CD4-positive, alpha-beta T cell treated with Interleukin-4 for 4 hours (primary cell): Measurements from ENCODE around the gene CCK.
"Not testable (repeated sequence)": the region's sequence is repeated elsewhere in the genome, so short reads cannot be mapped to it uniquely, and the experiment has no call there.

ENCODE experiments used
- DNase-seq: peaks from one replicate; pipeline ENCODE4 v3.0.0-alpha.2; 2020

The CCK gene

GRCh38 chr3:42266085-42266484, at the start of gene CCK:
Gene CCK, minus strand, starts transcription at chr3:42266185. Its CDS starts 2,555 bp downstream, at chr3:42263630.
- no peak for DNase-seq

- no peak for DNase-seq
Observed at GRCh38 chr3:42314411-42314810, 48.4 kb upstream of the CCK start.

DNA sequence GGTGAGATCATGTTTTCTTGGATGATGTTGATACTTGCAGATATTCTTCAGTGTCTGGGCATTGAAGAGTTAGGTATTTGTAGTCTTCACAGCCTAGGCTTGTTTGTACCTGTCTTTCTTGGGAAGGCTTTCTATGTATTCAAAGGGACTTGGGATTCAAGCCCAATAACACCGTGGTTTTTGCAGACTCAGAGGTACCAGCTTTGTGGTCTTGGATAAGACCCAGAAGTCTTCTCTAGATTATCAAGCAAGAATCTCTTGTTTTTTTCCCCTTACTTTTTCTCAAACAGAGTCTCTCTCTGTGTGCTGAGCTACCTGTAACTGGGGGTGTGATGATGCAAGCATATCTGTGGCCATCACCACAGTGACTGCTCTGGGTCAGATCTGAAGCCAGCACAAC, 42.7 kb upstream of the CCK start:
- no peak for DNase-seq

GRCh38 chr3:42306499-42306898, 40.5 kb upstream of the CCK start:
- DNase-seq: no peak

DNA sequence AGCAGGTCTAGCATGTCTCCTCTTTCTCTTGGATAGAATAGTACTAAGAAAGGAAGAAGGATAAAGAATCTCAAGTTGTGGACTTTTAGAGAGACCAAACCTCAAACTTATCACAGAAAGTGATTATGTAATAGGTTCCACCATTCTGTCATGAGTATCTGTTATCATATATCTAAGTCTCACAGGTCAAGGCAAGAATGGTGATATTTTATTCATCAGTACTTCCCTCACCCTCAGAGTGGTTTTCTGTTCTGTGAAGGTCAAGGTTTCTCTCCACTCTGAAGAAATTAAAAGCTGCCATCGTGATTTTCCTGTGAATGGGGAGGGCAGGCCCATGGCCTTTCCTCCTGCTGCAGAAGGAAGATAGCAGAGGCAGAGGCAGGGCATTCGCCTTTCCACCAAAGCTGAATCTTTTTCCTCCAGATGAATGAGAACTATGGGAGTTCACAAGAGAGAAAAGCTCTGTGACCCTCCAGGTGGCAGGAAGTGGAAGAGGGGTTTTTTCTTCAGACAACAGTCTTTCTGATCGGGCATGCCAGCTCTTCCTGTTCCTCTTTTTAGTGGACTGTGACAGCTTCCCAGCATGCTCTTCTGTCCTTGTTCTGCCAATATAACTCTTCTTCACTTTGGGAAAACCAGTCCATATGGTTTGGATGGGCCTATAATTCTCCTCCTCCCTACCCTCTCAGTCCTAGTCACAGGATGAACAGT, 37.1 kb upstream of the CCK start:
- DNase-seq: no peak

GRCh38 chr3:42301446-42302175, 35.6 kb upstream of the CCK start:
- no peak for DNase-seq

- no peak for DNase-seq
Observed at GRCh38 chr3:42300778-42301177, 34.8 kb upstream of the CCK start.

DNA sequence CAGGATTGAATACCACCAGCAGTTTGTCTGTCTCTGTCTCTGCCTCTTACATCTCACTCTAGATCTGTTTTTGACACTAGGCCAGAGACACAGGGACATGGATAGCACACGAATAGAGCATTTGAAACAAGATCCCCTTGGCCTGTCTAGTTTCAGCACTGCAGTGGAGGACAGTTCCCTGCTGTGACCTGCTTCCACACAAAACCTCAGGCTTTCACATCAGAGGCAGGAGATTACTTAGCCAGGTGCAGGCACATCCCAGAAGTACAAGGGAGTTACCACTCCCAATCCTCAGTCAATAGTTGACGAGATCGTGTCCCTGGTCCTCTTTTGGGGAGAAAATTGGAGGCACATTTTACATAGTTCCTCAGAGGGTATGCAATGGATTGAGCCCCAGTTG, 34.0 kb upstream of the CCK start:
- DNase-seq: no peak

- DNase-seq: no peak
Observed at GRCh38 chr3:42298259-42298658, 32.3 kb upstream of the CCK start.

DNA sequence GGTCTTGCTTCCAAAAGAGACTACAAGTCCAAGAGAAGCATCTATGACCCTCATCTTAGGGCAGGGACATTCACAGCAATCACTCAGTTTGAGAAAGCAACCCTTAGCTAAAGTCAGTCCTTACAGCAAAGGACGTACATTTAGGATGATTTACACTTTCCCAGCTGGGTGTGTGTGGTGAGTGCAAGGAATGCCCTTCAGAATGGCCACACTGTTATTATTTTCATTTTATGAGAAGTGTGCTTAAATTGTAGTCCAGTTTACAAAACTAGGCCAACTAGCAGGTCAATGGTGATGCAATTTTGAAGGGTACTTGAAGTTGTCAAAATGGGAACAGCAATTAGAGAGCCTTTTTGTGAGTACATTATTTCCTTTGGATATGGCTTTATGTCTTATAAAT, 26.0 kb upstream of the CCK start:
- DNase-seq: no peak

DNA sequence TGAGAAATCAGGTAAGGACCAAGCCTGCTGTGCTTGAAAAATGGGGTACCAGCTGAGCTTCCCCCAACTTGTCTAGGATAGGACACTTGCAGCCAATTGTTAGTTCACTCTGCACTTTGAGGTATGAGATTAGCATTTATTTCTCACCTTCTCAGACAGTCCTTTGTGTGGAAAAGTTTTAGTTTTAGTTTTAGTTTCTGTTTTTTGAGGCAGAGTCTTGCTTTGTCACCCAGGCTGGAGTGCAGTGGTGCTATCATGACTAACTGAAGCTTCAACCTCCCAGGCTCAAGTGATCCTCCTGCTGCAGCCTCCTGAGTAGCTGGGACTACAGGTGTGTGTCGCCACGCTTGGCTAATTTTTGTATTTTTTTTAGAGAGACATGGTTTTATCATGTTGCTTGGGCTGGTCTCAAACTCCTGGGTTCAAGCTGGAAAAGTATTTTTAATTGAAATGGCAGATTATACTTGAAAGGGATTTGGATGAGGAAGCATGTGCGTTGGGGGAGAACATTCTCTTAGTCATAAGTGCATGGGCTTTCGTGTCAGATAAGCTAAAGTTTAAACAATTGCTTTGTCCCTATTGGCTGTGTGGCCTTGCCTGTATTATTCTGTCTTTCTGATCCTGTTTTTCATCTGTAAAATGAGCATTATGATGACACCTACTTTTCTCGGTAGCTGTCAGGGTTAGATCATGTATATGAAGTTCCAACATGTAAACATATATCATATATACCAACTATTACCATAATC, 25.2 kb upstream of the CCK start:
- DNase-seq: no peak

DNA sequence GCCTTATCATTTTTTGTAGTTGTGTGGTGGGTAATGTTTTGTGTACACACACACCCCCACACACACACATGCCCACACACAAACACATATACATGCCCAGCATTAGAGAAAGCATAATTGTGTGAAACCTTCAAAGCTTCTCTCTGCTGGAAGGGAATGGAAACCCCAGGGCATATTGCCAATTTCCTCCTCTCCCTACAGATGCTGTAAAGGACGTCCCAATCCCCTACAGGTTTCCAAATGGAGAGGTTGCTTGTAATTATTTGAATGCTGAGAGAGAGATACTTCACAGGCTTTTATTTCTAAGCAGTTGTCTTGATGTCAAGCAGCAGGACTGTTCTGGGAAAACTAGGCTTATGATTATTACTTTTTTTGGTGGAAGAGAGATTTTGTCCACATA, 23.0 kb upstream of the CCK start:
- no peak for DNase-seq

- no peak for DNase-seq
Observed at GRCh38 chr3:42288385-42288784, 22.4 kb upstream of the CCK start.

DNA sequence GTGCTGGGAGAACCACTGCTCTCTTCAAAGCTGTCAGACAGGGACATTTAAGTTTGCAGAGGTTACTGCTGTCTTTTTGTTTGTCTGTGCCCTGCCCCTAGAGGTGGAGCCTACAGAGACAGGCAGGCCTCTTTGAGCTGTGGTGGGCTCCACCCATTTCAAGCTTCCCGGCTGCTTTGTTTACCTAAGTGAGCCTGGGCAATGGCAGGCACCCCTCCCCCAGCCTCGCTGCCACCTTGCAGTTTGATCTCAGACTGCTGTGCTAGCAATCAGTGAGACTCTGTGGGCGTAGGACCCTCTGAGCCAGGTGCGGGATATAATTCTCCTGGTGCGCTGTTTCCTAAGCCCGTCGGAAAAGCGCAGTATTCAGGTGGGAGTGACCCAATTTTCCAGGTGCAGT, 21.4 kb upstream of the CCK start:
- DNase-seq: not testable (repeated sequence)

GRCh38 chr3:42277676-42278075, 11.7 kb upstream of the CCK start:
- DNase-seq: no peak

DNA sequence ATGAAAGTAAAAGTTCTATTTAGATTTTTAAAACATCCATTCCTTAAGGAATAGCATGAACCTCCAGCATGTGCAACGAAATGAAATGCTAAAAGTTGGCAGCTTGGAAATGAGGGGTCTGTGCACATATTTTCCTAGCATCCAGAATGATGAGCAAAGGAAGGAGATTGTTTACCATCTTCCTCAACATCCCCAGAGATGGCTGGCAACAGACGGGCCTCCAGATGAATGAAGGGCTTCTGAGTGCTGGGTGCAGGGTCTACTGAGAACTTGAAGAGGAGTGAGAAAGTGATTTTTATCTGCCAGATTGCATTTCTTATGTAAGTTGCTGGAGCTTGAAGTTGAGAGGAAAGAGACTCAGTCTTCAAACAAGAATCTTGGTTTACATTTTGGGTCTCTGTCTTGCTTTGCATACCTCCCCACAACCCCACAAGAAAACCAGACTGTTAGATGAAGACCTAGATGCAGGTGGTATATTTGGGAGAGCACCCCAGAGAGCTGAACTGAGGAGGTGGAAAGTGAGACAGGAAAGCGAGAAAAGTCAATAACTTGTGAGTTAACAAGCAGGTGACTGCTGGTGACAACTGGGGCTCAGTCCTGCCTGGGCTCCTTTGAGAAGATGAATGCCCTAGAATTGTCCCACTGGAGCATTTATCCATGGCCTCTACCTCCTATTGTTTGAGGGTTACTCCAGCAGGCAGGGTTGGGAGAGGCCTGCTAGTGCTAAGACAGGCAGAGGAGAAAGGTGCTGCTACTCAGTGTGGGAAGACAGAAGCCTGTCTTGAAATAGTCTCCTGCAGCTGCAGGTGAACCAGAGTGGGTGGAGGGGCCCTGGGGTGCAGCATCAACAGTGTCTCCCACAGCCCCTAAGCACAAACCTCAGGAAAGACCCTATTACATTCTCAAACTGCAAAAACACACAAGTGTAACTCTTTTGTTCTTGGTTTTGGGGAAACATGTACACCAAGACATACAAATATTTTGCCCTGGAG, 10.5 kb upstream of the CCK start:
- no peak for DNase-seq

- no peak for DNase-seq
Observed at GRCh38 chr3:42275217-42275616, 9.2 kb upstream of the CCK start.

GRCh38 chr3:42274266-42274665, 8.3 kb upstream of the CCK start:
- no peak for DNase-seq

- DNase-seq: no peak
Observed at GRCh38 chr3:42273361-42273760, 7.4 kb upstream of the CCK start.

- no peak for DNase-seq
Observed at GRCh38 chr3:42271786-42272185, 5.8 kb upstream of the CCK start.

- DNase-seq: no peak
Observed at GRCh38 chr3:42270561-42270960, 4.6 kb upstream of the CCK start.

DNA sequence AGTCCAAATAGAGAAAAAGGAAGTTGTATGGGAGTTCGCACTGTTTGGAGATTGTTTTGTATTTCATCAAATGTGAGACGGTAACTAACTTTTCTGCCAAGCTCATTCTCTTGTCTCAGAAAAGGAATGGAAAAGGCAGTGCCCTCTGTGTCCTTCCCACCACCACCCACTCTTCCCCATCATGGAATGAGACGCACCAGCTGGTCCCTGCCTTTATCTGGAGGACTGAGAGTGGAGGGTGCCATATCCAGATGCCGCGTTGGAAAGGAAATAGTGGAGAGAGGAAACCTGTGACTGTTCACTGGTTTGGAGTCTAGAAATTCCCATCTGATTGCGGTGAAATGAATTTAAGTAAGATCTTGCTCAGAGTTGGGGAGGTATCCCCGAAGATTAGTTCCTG, 3.7 kb upstream of the CCK start:
- no peak for DNase-seq

GRCh38 chr3:42267878-42268277, 1.9 kb upstream of the CCK start:
- DNase-seq: no peak
